GM23338 (cell line): Measurements from ENCODE around the gene CR2. TPM values are rescaled to one million over a fixed set of nuclear protein-coding genes. Genes with fewer than 3 reads are reported as not detected.

Experiments used
- ATAC-seq: fragments of 200-7000 bp; cut with Tn5 transposase; 3 replicates; pipeline ENCODE4 v1.9.1; 2020
- DNase-seq: peaks from one replicate; pipeline ENCODE4 v3.0.0-alpha.2; 2015; ENCODE audit warnings: low spot score
- H2AFZ ChIP-seq: fragments of 200-600 bp; sonication (generic); 2 replicates; pipeline ENCODE4 v1.8.0; 2016; ENCODE audit warnings: antibody characterized with exemption, mild to moderate bottlenecking, moderate library complexity
- H3F3A ChIP-seq: fragments of 200-600 bp; sonication (generic); replicated peaks from 2 replicates; pipeline ENCODE4 v1.8.0; 2017; ENCODE audit warnings: antibody characterized with exemption, mixed run types, low read depth
- H3K27ac ChIP-seq: fragments of 200-600 bp; sonication (generic); 2 replicates; pipeline ENCODE4 v1.6.1; 2016; ENCODE audit warnings: low read depth
- H3K27me3 ChIP-seq: fragments of 200-600 bp; sonication (generic); 2 replicates; pipeline ENCODE4 v1.8.0; 2016; ENCODE audit warnings: mild to moderate bottlenecking, mixed run types, moderate library complexity; ENCODE audit not compliant: insufficient read depth
- H3K36me3 ChIP-seq: fragments of 200-600 bp; sonication (generic); 2 replicates; pipeline ENCODE4 v1.8.0; 2016; ENCODE audit warnings: mild to moderate bottlenecking; ENCODE audit not compliant: insufficient read depth
- H3K4me1 ChIP-seq: fragments of 200-600 bp; sonication (generic); 2 replicates; pipeline ENCODE4 v1.8.0; 2016; ENCODE audit warnings: mild to moderate bottlenecking, moderate library complexity; ENCODE audit not compliant: insufficient read depth
- H3K4me2 ChIP-seq: fragments of 200-600 bp; sonication (generic); 2 replicates; pipeline ENCODE4 v1.7.1; 2017; ENCODE audit warnings: mixed run types
- H3K4me3 ChIP-seq: fragments of 200-600 bp; sonication (generic); 2 replicates; pipeline ENCODE4 v1.6.1; 2016; ENCODE audit warnings: mixed run types
- H3K79me2 ChIP-seq: fragments of 200-600 bp; sonication (generic); replicated peaks from 2 replicates; pipeline ENCODE4 v1.8.0; 2017; ENCODE audit warnings: mild to moderate bottlenecking; ENCODE audit not compliant: insufficient read depth
- H3K9me2 ChIP-seq: fragments of 200-600 bp; sonication (generic); 2 replicates; pipeline ENCODE4 v1.8.0; 2017; ENCODE audit not compliant: insufficient read depth
- H4K20me1 ChIP-seq: fragments of 200-600 bp; sonication (generic); replicated peaks from 2 replicates; pipeline ENCODE4 v1.8.0; 2017; ENCODE audit warnings: mild to moderate bottlenecking; ENCODE audit not compliant: insufficient read depth
- H3K27ac Mint-ChIP-seq: 2 replicates; pipeline ENCODE4 v1.8.0; 2020; ENCODE audit warnings: inconsistent platforms, mild to moderate bottlenecking, moderate library complexity, mixed read lengths
- H3K27me3 Mint-ChIP-seq: 3 replicates; pipeline ENCODE4 v1.8.0; 2022; ENCODE audit warnings: low read depth, mild to moderate bottlenecking, moderate library complexity, mixed read lengths, inconsistent platforms; ENCODE audit not compliant: insufficient read depth, poor library complexity
- H3K36me3 Mint-ChIP-seq: 3 replicates; pipeline ENCODE4 v1.8.0; 2021; ENCODE audit warnings: low read depth, mild to moderate bottlenecking, inconsistent platforms, moderate library complexity, mixed read lengths
- H3K4me1 Mint-ChIP-seq: 3 replicates; pipeline ENCODE4 v1.8.0; 2020; ENCODE audit warnings: mild to moderate bottlenecking, inconsistent platforms, mixed read lengths
- H3K4me3 Mint-ChIP-seq: 3 replicates; pipeline ENCODE4 v1.8.0; 2021; ENCODE audit warnings: moderate library complexity, mild to moderate bottlenecking, inconsistent platforms, mixed read lengths
- H3K9me3 Mint-ChIP-seq: 3 replicates; pipeline ENCODE4 v1.8.0; 2020; ENCODE audit warnings: moderate library complexity, mild to moderate bottlenecking, inconsistent platforms, mixed read lengths
- EZH2 ChIP-seq: fragments of 200-600 bp; sonication (generic); IDR thresholded peaks from one replicate; pipeline ENCODE4 v1.8.0; 2017; ENCODE audit warnings: antibody characterized with exemption, mild to moderate bottlenecking, low read depth; ENCODE audit not compliant: unreplicated experiment
- EZH2phosphoT487 ChIP-seq: fragments of 200-600 bp; sonication (generic); IDR thresholded peaks from one replicate; pipeline ENCODE4 v1.8.1; 2018; ENCODE audit warnings: antibody characterized with exemption; ENCODE audit not compliant: unreplicated experiment
- JUNB ChIP-seq: IDR thresholded peaks from one replicate; pipeline ENCODE4 v1.6.1; 2016; ENCODE audit warnings: antibody characterized with exemption; ENCODE audit not compliant: unreplicated experiment
- ZNF114 ChIP-seq: fragments of 250-450 bp; sonication (Bioruptor Pico); IDR thresholded peaks from 2 replicates; pipeline ENCODE4 v1.5.0; 2020; ENCODE audit warnings: mild to moderate bottlenecking, moderate library complexity
- ZNF331 ChIP-seq: fragments of 250-450 bp; sonication (Bioruptor Pico); IDR thresholded peaks from 2 replicates; pipeline ENCODE4 v1.5.0; 2020; ENCODE audit warnings: low read depth, mild to moderate bottlenecking, moderate library complexity
- polyA plus RNA-seq: library from polyadenylated mRNA; unstranded; fragments of >200 nt; fragmentation: Nextera tagmentation; extraction: Ambion mirVana; gene quantifications from 2 replicates; pipeline ENCODE4 v1.2.1, GENCODE V29; 2016
- total RNA-seq: library from RNA; depleted of rRNA; stranded (reverse); fragments of >200 nt; shearing (Covaris generic); gene quantifications from 2 replicates; pipeline ENCODE4 v1.2.3, GENCODE V29; 2014
- TF ChIP-seq, protein P1 (sequence below): fragments of 250-450 bp; sonication (Bioruptor Pico); IDR thresholded peaks from 2 replicates; pipeline ENCODE4 v1.5.0; 2020; ENCODE audit warnings: mild to moderate bottlenecking, moderate library complexity
- TF ChIP-seq, protein P2 (sequence below), 2 experiments: fragments of 200-600 bp in 1 of 2; sonication (generic) in 1 of 2; conservative IDR thresholded peaks; 2 replicates each; pipeline versions ENCODE4 v1.5.1 to v1.6.1; 2016 to 2017; ENCODE audit warnings: antibody characterized with exemption in 2 of 2, low read depth in 2 of 2, mild to moderate bottlenecking in 2 of 2, moderate library complexity in 1 of 2
- TF ChIP-seq, protein P3 (sequence below): IDR thresholded peaks from one replicate; pipeline ENCODE4 v1.6.1; 2018; ENCODE audit warnings: antibody characterized with exemption; ENCODE audit not compliant: unreplicated experiment

CR2 gene
- total and polyA plus RNA-seq, 2 experiments from 2014 or later = 2.7 to 5.4 TPM

DNA sequence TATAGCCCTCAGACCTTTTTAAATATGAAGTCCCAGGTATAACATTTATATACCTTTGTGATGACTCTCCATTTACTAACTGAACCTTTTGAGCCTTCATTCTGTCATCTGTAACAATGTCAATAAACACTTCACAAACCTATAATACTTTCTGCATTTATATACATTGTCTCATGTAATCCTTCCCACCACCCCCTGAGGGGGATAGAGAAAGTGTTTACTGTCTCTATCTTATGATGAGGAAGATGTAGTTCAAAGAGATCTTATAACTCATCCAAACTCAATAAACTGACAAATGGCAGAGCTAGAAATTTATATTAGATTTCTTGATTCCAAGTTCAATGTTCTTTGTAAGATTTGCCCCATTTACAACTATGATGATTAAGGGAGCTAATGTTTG is 48.3 kb upstream of the CR2 start:
- Histone ChIP-seq H2AFZ (no peak overlapping the region), H3K27me3 (no peaks in the 10 kb centered on the region), H3K9me2 (no peaks in the 10 kb centered on the region), H4K20me1 (no peaks in the 10 kb centered on the region), H3K4me1 (no peaks in the 10 kb centered on the region), H3K4me3 (no peak overlapping the region), H3K79me2 (no peaks in the 10 kb centered on the region), H3K4me2 (no peak overlapping the region), H3K27ac (no peak overlapping the region), H3K36me3 (no peaks in the 10 kb centered on the region), H3F3A (no peaks in the 10 kb centered on the region)
- H3K4me1 Mint-ChIP-seq = no peaks in the 10 kb centered on the region
- no peak overlapping the region for H3K27ac Mint-ChIP-seq
- H3K36me3 Mint-ChIP-seq = no peaks in the 10 kb centered on the region
- DNase-seq (no peak), ATAC-seq (no peak)
- no peaks in the 10 kb centered on the region for H3K9me3 Mint-ChIP-seq
- H3K27me3 Mint-ChIP-seq = peaks cover 2% of the 10 kb centered on the region
- TF ChIP-seq JUNB (no peak), EZH2phosphoT487 (no peak), ZNF331 (CRISPR knock-in tag) (no peak), ZNF114 (CRISPR knock-in tag) (no peak), EZH2 (no peak)
- TF ChIP-seq, protein P1, sequence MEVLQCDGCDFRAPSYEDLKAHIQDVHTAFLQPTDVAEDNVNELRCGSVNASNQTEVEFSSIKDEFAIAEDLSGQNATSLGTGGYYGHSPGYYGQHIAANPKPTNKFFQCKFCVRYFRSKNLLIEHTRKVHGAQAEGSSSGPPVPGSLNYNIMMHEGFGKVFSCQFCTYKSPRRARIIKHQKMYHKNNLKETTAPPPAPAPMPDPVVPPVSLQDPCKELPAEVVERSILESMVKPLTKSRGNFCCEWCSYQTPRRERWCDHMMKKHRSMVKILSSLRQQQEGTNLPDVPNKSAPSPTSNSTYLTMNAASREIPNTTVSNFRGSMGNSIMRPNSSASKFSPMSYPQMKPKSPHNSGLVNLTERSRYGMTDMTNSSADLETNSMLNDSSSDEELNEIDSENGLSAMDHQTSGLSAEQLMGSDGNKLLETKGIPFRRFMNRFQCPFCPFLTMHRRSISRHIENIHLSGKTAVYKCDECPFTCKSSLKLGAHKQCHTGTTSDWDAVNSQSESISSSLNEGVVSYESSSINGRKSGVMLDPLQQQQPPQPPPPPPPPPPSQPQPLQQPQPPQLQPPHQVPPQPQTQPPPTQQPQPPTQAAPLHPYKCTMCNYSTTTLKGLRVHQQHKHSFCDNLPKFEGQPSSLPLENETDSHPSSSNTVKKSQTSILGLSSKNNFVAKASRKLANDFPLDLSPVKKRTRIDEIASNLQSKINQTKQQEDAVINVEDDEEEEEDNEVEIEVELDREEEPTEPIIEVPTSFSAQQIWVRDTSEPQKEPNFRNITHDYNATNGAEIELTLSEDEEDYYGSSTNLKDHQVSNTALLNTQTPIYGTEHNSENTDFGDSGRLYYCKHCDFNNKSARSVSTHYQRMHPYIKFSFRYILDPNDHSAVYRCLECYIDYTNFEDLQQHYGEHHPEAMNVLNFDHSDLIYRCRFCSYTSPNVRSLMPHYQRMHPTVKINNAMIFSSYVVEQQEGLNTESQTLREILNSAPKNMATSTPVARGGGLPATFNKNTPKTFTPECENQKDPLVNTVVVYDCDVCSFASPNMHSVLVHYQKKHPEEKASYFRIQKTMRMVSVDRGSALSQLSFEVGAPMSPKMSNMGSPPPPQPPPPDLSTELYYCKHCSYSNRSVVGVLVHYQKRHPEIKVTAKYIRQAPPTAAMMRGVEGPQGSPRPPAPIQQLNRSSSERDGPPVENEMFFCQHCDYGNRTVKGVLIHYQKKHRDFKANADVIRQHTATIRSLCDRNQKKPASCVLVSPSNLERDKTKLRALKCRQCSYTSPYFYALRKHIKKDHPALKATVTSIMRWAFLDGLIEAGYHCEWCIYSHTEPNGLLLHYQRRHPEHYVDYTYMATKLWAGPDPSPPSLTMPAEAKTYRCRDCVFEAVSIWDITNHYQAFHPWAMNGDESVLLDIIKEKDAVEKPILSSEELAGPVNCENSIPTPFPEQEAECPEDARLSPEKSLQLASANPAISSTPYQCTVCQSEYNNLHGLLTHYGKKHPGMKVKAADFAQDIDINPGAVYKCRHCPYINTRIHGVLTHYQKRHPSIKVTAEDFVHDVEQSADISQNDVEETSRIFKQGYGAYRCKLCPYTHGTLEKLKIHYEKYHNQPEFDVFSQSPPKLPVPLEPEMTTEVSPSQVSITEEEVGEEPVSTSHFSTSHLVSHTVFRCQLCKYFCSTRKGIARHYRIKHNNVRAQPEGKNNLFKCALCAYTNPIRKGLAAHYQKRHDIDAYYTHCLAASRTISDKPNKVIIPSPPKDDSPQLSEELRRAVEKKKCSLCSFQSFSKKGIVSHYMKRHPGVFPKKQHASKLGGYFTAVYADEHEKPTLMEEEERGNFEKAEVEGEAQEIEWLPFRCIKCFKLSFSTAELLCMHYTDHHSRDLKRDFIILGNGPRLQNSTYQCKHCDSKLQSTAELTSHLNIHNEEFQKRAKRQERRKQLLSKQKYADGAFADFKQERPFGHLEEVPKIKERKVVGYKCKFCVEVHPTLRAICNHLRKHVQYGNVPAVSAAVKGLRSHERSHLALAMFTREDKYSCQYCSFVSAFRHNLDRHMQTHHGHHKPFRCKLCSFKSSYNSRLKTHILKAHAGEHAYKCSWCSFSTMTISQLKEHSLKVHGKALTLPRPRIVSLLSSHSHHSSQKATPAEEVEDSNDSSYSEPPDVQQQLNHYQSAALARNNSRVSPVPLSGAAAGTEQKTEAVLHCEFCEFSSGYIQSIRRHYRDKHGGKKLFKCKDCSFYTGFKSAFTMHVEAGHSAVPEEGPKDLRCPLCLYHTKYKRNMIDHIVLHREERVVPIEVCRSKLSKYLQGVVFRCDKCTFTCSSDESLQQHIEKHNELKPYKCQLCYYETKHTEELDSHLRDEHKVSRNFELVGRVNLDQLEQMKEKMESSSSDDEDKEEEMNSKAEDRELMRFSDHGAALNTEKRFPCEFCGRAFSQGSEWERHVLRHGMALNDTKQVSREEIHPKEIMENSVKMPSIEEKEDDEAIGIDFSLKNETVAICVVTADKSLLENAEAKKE (CRISPR knock-in tag) = no peak
- TF ChIP-seq, protein P2, sequence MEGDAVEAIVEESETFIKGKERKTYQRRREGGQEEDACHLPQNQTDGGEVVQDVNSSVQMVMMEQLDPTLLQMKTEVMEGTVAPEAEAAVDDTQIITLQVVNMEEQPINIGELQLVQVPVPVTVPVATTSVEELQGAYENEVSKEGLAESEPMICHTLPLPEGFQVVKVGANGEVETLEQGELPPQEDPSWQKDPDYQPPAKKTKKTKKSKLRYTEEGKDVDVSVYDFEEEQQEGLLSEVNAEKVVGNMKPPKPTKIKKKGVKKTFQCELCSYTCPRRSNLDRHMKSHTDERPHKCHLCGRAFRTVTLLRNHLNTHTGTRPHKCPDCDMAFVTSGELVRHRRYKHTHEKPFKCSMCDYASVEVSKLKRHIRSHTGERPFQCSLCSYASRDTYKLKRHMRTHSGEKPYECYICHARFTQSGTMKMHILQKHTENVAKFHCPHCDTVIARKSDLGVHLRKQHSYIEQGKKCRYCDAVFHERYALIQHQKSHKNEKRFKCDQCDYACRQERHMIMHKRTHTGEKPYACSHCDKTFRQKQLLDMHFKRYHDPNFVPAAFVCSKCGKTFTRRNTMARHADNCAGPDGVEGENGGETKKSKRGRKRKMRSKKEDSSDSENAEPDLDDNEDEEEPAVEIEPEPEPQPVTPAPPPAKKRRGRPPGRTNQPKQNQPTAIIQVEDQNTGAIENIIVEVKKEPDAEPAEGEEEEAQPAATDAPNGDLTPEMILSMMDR (conservative IDR thresholded peaks at IDR 0.05; ENCODE audit: low read depth in 2 of 2) = no peak
- TF ChIP-seq, protein P3, sequence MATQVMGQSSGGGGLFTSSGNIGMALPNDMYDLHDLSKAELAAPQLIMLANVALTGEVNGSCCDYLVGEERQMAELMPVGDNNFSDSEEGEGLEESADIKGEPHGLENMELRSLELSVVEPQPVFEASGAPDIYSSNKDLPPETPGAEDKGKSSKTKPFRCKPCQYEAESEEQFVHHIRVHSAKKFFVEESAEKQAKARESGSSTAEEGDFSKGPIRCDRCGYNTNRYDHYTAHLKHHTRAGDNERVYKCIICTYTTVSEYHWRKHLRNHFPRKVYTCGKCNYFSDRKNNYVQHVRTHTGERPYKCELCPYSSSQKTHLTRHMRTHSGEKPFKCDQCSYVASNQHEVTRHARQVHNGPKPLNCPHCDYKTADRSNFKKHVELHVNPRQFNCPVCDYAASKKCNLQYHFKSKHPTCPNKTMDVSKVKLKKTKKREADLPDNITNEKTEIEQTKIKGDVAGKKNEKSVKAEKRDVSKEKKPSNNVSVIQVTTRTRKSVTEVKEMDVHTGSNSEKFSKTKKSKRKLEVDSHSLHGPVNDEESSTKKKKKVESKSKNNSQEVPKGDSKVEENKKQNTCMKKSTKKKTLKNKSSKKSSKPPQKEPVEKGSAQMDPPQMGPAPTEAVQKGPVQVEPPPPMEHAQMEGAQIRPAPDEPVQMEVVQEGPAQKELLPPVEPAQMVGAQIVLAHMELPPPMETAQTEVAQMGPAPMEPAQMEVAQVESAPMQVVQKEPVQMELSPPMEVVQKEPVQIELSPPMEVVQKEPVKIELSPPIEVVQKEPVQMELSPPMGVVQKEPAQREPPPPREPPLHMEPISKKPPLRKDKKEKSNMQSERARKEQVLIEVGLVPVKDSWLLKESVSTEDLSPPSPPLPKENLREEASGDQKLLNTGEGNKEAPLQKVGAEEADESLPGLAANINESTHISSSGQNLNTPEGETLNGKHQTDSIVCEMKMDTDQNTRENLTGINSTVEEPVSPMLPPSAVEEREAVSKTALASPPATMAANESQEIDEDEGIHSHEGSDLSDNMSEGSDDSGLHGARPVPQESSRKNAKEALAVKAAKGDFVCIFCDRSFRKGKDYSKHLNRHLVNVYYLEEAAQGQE = no peak
- no peak overlapping the region for H3K4me3 Mint-ChIP-seq
